Cardiac ventricle fibroblast (primary cell): Measurements from ENCODE around the gene TMED6. TPM values are rescaled to one million over a fixed set of nuclear protein-coding genes. Genes with fewer than 3 reads are reported as not detected.

Source experiments
- total RNA-seq: library from RNA; depleted of rRNA; stranded (reverse); fragments of >200 nt; gene quantifications from 2 replicates; pipeline ENCODE4 v1.2.3, GENCODE V29; 2015

Gene TMED6
- total RNA-seq, result not detected in 2 replicates

GRCh38 chr16:69351309-69352027 is at the start of gene TMED6:
TMED6 (minus strand) TSS chr16:69351786; CDS start chr16:69351753, 33 bp downstream.

DNA sequence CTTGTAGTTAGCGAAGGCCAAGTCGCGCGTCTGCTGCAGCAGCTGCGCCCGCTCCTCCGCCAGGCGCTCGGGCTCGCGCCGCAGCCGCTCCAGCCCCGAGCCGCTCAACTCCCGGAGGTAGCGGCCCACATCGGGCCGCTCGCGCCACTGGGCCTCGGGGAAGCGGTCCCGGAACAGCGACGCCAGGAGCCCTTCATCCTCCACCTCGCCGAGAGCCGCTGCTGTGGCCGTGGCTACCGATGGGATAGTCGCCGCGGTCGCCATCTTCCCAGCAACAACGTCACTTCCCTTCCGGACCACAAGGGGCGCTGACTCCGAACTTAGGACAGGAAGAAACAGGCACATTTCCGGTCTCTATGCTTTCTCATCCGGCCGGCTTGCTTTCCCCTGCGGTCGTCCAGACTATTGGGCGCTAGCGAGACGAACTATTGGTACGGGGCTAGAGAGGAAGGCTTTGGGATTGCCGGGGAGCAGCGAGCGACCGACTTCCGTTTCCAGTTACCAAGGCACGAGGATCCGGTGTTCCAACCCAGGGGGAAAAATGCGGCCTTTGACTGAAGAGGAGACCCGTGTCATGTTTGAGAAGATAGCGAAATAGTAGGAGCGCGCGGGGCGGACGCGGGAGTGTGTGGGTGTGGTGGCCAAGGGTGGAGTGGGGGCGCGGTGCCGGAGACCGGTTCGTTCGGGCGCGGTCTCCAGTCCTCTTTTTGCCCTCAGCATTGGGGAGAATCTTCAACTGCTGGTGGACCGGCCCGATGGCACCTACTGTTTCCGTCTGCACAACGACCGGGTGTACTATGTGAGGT is 12.1 kb downstream of the TMED6 start, which contains the start of the genes COG8 and NIP7:
Gene COG8 (minus strand): TSS at position 276 of the 806 bp plus-strand sequence. CDS start 12 bp downstream, at position 264.
Gene NIP7 (plus strand): TSS at position 484 of the 806 bp plus-strand sequence. CDS start 58 bp downstream, at position 542.

GRCh38 chr16:69330286-69331109 is 21.1 kb downstream of the TMED6 start, which contains the start of gene PDF:
PDF (minus strand) TSS chr16:69330588; CDS start chr16:69330570, 18 bp downstream.

DNA sequence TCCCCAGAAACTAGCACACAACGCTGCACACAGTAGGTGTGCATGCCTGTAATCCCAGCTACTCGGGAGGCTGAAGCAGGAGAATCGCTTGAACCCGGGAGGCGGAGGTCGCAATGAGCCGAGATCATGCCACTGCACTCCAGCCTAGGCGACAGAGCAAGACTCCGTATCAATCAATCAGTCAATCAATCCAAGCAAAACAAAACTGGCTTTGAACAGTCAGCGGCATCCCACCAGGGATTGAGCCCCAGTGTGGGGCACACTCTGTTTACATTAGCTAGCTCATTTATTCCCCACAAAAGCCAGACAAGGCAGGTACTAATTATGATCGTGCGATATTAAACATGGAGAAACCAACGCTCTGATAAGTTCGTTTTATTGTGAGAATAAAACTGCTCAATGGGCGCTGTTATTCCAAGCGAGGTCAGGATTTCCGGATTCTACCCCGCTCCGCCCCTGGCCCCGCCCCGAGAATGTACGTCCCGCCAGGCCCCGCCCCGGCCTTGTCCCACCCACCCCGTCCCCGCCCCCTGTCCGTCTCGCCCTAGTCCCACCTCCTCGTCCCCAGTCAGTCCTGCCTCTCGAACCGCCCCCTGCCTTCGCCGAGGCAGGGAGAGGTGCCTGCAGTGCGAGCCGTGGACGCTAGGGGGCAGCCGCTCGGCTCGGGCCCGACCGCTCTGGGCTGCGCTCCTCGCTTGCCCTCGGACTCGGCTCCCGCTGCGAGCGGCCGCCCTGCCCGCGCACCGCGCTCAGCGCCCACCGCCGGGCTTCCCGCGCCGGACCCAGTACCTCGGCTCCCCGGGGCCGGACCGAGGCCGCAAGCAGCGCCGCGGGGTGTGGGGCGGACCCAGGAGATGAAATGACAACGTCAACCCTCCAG is 40.7 kb downstream of the TMED6 start, which contains the start of gene VPS4A:
Gene VPS4A (plus strand): TSS at position 698 of the 880 bp plus-strand sequence. CDS start 162 bp downstream, at position 860.

Other genes with a start within 250 kb of the TMED6 start
- 0.05 TPM in 1 of 2 replicates, not detected in the other for gene HAS3, start 246.1 kb downstream of the TMED6 start, total RNA-seq
- gene CHTF8, start 219.2 kb downstream of the TMED6 start, total RNA-seq, result 79.6 and 84.0 TPM in 2 replicates
- gene UTP4, start 219.1 kb downstream of the TMED6 start, total RNA-seq, result 19.3 and 30.2 TPM in 2 replicates
- gene SNTB2, start 164.6 kb downstream of the TMED6 start, total RNA-seq, result 31.5 and 34.5 TPM in 2 replicates
- 24.6 and 32.1 TPM in 2 replicates for gene VPS4A, start 40.4 kb downstream of the TMED6 start, total RNA-seq
- gene PDF, start 21.2 kb downstream of the TMED6 start, total RNA-seq, result 14.8 and 17.0 TPM in 2 replicates
- gene COG8, start 12.2 kb downstream of the TMED6 start, total RNA-seq, result 42.7 and 52.4 TPM in 2 replicates
- 13.4 and 18.2 TPM in 2 replicates for gene NIP7, start 12.0 kb downstream of the TMED6 start, total RNA-seq
- gene TERF2, start 34.2 kb upstream of the TMED6 start, total RNA-seq, result 14.0 and 16.2 TPM in 2 replicates
- 26.5 and 33.2 TPM in 2 replicates for gene CYB5B, start 72.8 kb upstream of the TMED6 start, total RNA-seq
- gene NFAT5, start 214.2 kb upstream of the TMED6 start, total RNA-seq, result 22.3 and 28.0 TPM in 2 replicates